A549 (cell line): ENCODE measurements around the gene FANCG.

Experiments
- EP300 ChIP-seq, 2 experiments: fragments of >200 bp; sonication (Bioruptor Twin); formaldehyde crosslinking; IDR thresholded peaks; 2 replicates in 1 of 2; 3 replicates in 1 of 2; pipeline ENCODE4 v1.6.1; 2016 to 2017
- ESRRA ChIP-seq: fragments of 150-350 bp; IDR thresholded peaks from 2 replicates; pipeline ENCODE4 v1.6.1; 2014; ENCODE audit warnings: mild to moderate bottlenecking, low read length, borderline replicate concordance
- GATA3 ChIP-seq: IDR thresholded peaks from 2 replicates; pipeline ENCODE4 v1.6.1; 2012; ENCODE audit warnings: borderline replicate concordance
- HDAC2 ChIP-seq: fragments of 200-600 bp; sonication (generic); IDR thresholded peaks from 2 replicates; pipeline ENCODE4 v1.6.1; 2016
- HOXB13 ChIP-seq: fragments of 250-450 bp; sonication (Bioruptor Pico); IDR thresholded peaks from 2 replicates; pipeline ENCODE4 v1.5.0; 2020; ENCODE audit warnings: low read depth, mild to moderate bottlenecking, moderate library complexity
- JUNB ChIP-seq: fragments of >200 bp; sonication (Bioruptor Twin); formaldehyde crosslinking; IDR thresholded peaks from 2 replicates; pipeline ENCODE4 v1.6.1; 2016
- NFE2L2 ChIP-seq: fragments of 150-350 bp; conservative IDR thresholded peaks from 2 replicates; pipeline ENCODE4 v1.6.1; 2014; ENCODE audit warnings: low read length
- POLR2A ChIP-seq: IDR thresholded peaks from 2 replicates; pipeline ENCODE4 v1.6.1; 2012; ENCODE audit warnings: mild to moderate bottlenecking, low read length
- RCOR1 ChIP-seq: fragments of 150-350 bp; IDR thresholded peaks from 2 replicates; pipeline ENCODE4 v1.6.1; 2014; ENCODE audit warnings: antibody characterized with exemption, low read length, low read depth
- TP53 ChIP-seq: fragments of 250-450 bp; sonication (Bioruptor Pico); IDR thresholded peaks from 2 replicates; pipeline ENCODE4 v1.5.0; 2021; ENCODE audit warnings: mild to moderate bottlenecking, moderate library complexity
- TF ChIP-seq, protein P1 (sequence below): fragments of >200 bp; sonication (Bioruptor Twin); formaldehyde crosslinking; IDR thresholded peaks from 3 replicates; pipeline ENCODE4 v1.5.1; 2016
- TF ChIP-seq, protein P2 (sequence below): fragments of 250-450 bp; sonication (Bioruptor Pico); IDR thresholded peaks from 2 replicates; pipeline ENCODE4 v1.5.0; 2021; ENCODE audit warnings: mild to moderate bottlenecking, moderate library complexity, borderline replicate concordance
- TF ChIP-seq, protein P3 (sequence below): fragments of 200-600 bp; sonication (generic); IDR thresholded peaks from 2 replicates; pipeline ENCODE4 v1.6.1; 2016; ENCODE audit warnings: antibody characterized with exemption, mild to moderate bottlenecking, moderate library complexity

DNA sequence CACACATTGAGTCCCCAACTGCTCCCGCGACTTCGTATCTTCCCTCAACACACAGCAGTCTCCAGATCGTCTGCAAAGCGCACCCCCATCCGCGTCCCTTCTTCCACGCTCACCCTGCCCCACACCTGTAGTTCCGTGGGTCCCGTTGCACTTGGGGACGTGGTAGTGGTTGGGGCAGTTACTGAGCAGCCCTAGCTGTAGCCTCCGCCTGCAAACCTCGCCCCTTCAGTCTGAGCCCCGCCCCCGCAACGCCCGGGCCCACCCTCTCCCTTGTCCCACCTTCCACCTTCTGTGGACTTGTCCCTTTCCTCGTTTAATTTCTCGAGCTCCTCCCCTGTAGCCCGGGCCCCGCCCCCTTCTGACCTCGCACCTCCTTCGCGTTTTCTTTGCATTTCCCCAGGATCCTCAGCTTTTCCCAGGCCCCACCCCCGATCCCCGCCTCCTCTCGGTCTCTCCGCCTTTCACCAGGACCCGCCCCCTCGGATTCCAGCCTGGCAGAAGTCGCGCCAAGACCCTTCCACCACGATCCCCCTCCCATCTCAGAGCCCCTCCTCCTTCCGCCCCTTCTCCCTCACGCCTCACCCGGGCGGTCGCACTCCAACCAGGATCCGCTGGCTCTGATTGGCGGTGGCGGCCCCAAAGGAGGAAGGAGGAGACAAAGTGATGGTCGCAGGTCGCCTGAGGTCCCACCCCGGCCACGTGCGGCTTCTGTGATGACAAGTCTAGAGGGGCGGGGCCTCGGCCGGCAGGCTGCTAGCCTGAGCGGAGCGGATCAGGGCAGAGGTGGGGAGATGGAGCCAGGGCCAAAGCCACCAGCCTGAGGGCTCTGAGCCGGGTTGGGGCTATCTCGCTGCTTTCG is 36.2 kb upstream of the FANCG start, which contains the start of gene ATOSB:
- TF ChIP-seq, protein P1, sequence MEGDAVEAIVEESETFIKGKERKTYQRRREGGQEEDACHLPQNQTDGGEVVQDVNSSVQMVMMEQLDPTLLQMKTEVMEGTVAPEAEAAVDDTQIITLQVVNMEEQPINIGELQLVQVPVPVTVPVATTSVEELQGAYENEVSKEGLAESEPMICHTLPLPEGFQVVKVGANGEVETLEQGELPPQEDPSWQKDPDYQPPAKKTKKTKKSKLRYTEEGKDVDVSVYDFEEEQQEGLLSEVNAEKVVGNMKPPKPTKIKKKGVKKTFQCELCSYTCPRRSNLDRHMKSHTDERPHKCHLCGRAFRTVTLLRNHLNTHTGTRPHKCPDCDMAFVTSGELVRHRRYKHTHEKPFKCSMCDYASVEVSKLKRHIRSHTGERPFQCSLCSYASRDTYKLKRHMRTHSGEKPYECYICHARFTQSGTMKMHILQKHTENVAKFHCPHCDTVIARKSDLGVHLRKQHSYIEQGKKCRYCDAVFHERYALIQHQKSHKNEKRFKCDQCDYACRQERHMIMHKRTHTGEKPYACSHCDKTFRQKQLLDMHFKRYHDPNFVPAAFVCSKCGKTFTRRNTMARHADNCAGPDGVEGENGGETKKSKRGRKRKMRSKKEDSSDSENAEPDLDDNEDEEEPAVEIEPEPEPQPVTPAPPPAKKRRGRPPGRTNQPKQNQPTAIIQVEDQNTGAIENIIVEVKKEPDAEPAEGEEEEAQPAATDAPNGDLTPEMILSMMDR: no peak
- no peak for TF ChIP-seq EP300 (IDR thresholded peaks at IDR 0.05)
- TF ChIP-seq POLR2A: peak; percentile 35
- no peak for TF ChIP-seq ESRRA
- TF ChIP-seq GATA3: no peak
- TF ChIP-seq, protein P2, sequence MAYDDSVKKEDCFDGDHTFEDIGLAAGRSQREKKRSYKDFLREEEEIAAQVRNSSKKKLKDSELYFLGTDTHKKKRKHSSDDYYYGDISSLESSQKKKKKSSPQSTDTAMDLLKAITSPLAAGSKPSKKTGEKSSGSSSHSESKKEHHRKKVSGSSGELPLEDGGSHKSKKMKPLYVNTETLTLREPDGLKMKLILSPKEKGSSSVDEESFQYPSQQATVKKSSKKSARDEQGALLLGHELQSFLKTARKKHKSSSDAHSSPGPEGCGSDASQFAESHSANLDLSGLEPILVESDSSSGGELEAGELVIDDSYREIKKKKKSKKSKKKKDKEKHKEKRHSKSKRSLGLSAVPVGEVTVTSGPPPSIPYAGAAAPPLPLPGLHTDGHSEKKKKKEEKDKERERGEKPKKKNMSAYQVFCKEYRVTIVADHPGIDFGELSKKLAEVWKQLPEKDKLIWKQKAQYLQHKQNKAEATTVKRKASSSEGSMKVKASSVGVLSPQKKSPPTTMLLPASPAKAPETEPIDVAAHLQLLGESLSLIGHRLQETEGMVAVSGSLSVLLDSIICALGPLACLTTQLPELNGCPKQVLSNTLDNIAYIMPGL (CRISPR knock-in tag): no peak
- no peak for TF ChIP-seq JUNB
- TF ChIP-seq NFE2L2: no peak
- TF ChIP-seq, protein P3, sequence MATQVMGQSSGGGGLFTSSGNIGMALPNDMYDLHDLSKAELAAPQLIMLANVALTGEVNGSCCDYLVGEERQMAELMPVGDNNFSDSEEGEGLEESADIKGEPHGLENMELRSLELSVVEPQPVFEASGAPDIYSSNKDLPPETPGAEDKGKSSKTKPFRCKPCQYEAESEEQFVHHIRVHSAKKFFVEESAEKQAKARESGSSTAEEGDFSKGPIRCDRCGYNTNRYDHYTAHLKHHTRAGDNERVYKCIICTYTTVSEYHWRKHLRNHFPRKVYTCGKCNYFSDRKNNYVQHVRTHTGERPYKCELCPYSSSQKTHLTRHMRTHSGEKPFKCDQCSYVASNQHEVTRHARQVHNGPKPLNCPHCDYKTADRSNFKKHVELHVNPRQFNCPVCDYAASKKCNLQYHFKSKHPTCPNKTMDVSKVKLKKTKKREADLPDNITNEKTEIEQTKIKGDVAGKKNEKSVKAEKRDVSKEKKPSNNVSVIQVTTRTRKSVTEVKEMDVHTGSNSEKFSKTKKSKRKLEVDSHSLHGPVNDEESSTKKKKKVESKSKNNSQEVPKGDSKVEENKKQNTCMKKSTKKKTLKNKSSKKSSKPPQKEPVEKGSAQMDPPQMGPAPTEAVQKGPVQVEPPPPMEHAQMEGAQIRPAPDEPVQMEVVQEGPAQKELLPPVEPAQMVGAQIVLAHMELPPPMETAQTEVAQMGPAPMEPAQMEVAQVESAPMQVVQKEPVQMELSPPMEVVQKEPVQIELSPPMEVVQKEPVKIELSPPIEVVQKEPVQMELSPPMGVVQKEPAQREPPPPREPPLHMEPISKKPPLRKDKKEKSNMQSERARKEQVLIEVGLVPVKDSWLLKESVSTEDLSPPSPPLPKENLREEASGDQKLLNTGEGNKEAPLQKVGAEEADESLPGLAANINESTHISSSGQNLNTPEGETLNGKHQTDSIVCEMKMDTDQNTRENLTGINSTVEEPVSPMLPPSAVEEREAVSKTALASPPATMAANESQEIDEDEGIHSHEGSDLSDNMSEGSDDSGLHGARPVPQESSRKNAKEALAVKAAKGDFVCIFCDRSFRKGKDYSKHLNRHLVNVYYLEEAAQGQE: no peak
- TF ChIP-seq HOXB13 (CRISPR knock-in tag): no peak
- TF ChIP-seq TP53 (CRISPR knock-in tag): no peak
- TF ChIP-seq RCOR1: no peak
- TF ChIP-seq HDAC2: no peak
